Measurements from ENCODE around the gene ILDR2.

The ILDR2 gene

DNA sequence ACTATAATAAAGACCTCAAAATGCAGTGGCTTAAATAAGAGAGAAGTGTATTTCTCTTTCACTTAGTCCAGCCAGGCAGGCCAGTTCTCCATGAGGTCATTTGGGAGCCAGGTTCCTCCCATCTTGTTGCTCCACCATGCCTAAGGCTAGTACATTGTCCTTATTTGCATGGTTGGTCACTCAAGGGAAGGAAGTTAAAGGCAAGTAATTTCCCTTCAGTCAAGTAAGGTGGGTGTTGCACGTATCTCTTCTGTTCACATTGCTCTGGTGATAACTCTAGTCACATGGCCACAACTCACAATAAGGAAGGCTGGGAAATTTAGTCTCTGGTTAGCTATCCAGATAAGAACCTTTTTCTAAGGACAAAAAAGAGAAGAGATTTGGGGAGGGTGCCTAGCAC, 72.1 kb downstream of the ILDR2 start:
- no peak for DNase-seq (ENCODE audit: low spot score)
- no peaks in the 10 kb centered on the region for H3K9me3 ChIP-seq (ENCODE audit: severe bottlenecking)
- no peak overlapping the region for H3K4me3 ChIP-seq (ENCODE audit: severe bottlenecking)
- H3K27ac ChIP-seq (ENCODE audit: poor library complexity, severe bottlenecking): no peak overlapping the region
- H3K4me1 ChIP-seq (ENCODE audit: insufficient read depth, poor library complexity, severe bottlenecking): no peaks in the 10 kb centered on the region
- H3K27me3 ChIP-seq (ENCODE audit: insufficient read depth, poor library complexity, severe bottlenecking): no peaks in the 10 kb centered on the region
- TF ChIP-seq, protein P1, sequence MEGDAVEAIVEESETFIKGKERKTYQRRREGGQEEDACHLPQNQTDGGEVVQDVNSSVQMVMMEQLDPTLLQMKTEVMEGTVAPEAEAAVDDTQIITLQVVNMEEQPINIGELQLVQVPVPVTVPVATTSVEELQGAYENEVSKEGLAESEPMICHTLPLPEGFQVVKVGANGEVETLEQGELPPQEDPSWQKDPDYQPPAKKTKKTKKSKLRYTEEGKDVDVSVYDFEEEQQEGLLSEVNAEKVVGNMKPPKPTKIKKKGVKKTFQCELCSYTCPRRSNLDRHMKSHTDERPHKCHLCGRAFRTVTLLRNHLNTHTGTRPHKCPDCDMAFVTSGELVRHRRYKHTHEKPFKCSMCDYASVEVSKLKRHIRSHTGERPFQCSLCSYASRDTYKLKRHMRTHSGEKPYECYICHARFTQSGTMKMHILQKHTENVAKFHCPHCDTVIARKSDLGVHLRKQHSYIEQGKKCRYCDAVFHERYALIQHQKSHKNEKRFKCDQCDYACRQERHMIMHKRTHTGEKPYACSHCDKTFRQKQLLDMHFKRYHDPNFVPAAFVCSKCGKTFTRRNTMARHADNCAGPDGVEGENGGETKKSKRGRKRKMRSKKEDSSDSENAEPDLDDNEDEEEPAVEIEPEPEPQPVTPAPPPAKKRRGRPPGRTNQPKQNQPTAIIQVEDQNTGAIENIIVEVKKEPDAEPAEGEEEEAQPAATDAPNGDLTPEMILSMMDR (IDR thresholded peaks at IDR 0.05; ENCODE audit: poor library complexity, severe bottlenecking): no peak
- ATAC-seq (ENCODE audit: low read depth): no peak
- no peaks in the 10 kb centered on the region for H3K36me3 ChIP-seq (ENCODE audit: low read depth)

DNA sequence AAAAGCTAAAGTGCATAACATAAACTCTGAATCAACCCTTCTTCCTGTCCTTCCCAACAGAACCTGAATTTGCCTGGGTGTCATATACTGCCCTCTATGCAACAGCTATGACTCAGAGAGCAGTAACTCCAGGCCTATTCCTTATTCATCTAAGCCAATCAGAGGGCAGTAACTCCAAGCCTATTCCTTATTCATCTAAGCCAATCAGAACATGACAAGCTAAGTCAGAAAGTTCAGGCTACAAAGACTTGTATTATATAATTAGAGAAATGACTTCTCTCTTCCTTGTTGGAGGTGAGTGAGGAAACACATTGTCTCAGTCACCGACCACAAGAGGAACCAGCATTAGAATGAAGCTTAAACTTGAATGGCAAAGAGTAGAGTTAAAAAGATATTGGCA, 73.1 kb downstream of the ILDR2 start:
- no peak overlapping the region for H3K4me3 ChIP-seq (ENCODE audit: severe bottlenecking)
- H3K4me1 ChIP-seq (ENCODE audit: insufficient read depth, poor library complexity, severe bottlenecking): no peaks in the 10 kb centered on the region
- DNase-seq (ENCODE audit: low spot score) (no peak), ATAC-seq (ENCODE audit: low read depth) (peak; percentile 83)
- H3K27me3 ChIP-seq (ENCODE audit: insufficient read depth, poor library complexity, severe bottlenecking): no peaks in the 10 kb centered on the region
- TF ChIP-seq, protein P1 (IDR thresholded peaks at IDR 0.05; ENCODE audit: poor library complexity, severe bottlenecking): no peak
- no peak overlapping the region for H3K27ac ChIP-seq (ENCODE audit: poor library complexity, severe bottlenecking)
- no peaks in the 10 kb centered on the region for H3K9me3 ChIP-seq (ENCODE audit: severe bottlenecking)
- H3K36me3 ChIP-seq (ENCODE audit: low read depth): no peaks in the 10 kb centered on the region

DNA sequence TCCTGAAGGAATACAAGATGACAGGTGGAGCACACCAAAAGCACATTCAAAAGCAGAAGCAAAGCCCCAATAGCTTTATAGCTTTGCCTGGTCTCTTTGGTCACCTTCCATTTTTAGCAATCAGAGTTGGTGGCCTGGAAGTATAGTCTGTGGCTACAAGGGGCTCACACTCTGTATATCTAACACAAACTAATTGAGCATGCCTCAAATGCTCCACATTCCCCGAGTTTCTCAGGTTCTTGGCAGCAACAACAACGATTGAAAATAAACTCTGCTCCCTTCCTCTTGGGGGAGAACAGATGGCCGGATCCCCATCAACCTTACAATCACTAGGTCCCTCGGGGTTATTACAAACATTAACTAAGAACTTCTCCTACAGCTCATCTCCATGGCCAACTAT, 74.4 kb downstream of the ILDR2 start:
- TF ChIP-seq, protein P1 (IDR thresholded peaks at IDR 0.05; ENCODE audit: poor library complexity, severe bottlenecking): no peak
- Histone ChIP-seq H3K27me3 (ENCODE audit: insufficient read depth, poor library complexity, severe bottlenecking) (no peaks in the 10 kb centered on the region), H3K4me1 (ENCODE audit: insufficient read depth, poor library complexity, severe bottlenecking) (no peaks in the 10 kb centered on the region), H3K4me3 (ENCODE audit: severe bottlenecking) (no peak overlapping the region), H3K27ac (ENCODE audit: poor library complexity, severe bottlenecking) (no peak overlapping the region), H3K36me3 (ENCODE audit: low read depth) (no peaks in the 10 kb centered on the region), H3K9me3 (ENCODE audit: severe bottlenecking) (no peaks in the 10 kb centered on the region)
- no peak for ATAC-seq (ENCODE audit: low read depth)
- no peak for DNase-seq (ENCODE audit: low spot score)

DNA sequence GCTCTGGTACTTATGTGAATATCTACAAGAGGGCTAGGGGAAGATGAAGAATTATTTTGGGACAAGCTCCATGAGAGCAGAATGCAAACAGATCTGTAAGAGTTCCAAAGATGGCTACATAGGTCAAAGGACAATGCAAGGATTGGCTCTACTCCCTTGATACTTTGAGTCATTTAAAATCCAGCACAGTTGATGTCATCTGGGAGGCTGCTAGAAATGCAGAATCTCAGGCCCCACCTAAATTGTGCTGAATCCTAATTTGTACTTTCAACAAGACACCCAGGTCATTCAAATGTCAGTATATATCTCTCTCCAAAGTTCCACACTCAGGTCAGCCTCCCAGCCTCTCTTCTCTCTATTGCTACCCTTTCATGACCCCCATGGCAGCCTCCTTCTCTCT, 75.6 kb downstream of the ILDR2 start:
- no peak for ATAC-seq (ENCODE audit: low read depth)
- Histone ChIP-seq H3K36me3 (ENCODE audit: low read depth) (no peaks in the 10 kb centered on the region), H3K9me3 (ENCODE audit: severe bottlenecking) (no peaks in the 10 kb centered on the region), H3K27me3 (ENCODE audit: insufficient read depth, poor library complexity, severe bottlenecking) (no peaks in the 10 kb centered on the region), H3K27ac (ENCODE audit: poor library complexity, severe bottlenecking) (no peak overlapping the region), H3K4me3 (ENCODE audit: severe bottlenecking) (no peak overlapping the region), H3K4me1 (ENCODE audit: insufficient read depth, poor library complexity, severe bottlenecking) (no peaks in the 10 kb centered on the region)
- DNase-seq (ENCODE audit: low spot score): no peak
- TF ChIP-seq, protein P1 (IDR thresholded peaks at IDR 0.05; ENCODE audit: poor library complexity, severe bottlenecking): no peak

DNA sequence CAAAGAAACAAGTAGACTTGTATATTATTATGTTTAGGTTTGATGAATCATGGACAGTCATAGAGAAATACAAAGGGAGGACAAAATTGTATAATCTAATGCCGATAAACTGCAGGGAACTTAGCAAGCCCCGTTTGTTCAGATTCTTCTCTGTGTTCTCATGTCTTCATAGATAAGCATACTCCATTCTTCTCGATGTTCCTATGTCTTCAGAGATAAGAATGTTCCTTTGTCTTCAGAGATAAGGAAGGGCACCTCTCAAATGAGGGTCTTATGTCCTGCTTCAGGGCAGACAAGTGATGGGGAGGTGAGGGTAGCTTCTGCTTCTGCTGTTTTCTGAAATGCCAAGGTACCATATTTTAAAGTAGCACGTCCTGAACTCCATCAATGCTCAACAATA, 79.6 kb downstream of the ILDR2 start:
- Histone ChIP-seq H3K36me3 (ENCODE audit: low read depth) (no peaks in the 10 kb centered on the region), H3K27me3 (ENCODE audit: insufficient read depth, poor library complexity, severe bottlenecking) (peaks cover 5% of the 10 kb centered on the region), H3K4me3 (ENCODE audit: severe bottlenecking) (no peak overlapping the region), H3K9me3 (ENCODE audit: severe bottlenecking) (no peaks in the 10 kb centered on the region), H3K27ac (ENCODE audit: poor library complexity, severe bottlenecking) (no peak overlapping the region), H3K4me1 (ENCODE audit: insufficient read depth, poor library complexity, severe bottlenecking) (no peaks in the 10 kb centered on the region)
- TF ChIP-seq, protein P1 (IDR thresholded peaks at IDR 0.05; ENCODE audit: poor library complexity, severe bottlenecking): no peak
- DNase-seq (ENCODE audit: low spot score): no peak
- ATAC-seq (ENCODE audit: low read depth): no peak
